B cell (primary cell): Measurements from ENCODE around the gene PLAAT4. TPM values are rescaled to one million over a fixed set of nuclear protein-coding genes. Genes with fewer than 3 reads are reported as not detected.
"Not testable (repeated sequence)": the region's sequence is repeated elsewhere in the genome, so short reads cannot be mapped to it uniquely, and the experiment has no call there.

ENCODE experiments used
- ATAC-seq: fragments of 200-7000 bp; cut with Tn5 transposase; one replicate; pipeline ENCODE4 v1.10.0; 2021; ENCODE audit warnings: low read depth, mild to moderate bottlenecking, moderate number of reproducible peaks, moderate library complexity
- CTCF ChIA-PET: fragments of 350-600 bp; sonication (Branson Sonifier 250); formaldehyde crosslinking; loops from one replicate; lab custom pipeline; 2021; ENCODE audit warnings: antibody characterized with exemption, inconsistent platforms; lab: Charles Lee
- POLR2A ChIA-PET: fragments of 350-600 bp; sonication (Branson Sonifier 250); formaldehyde crosslinking; loops from one replicate; lab custom pipeline; 2021; ENCODE audit warnings: antibody characterized with exemption; lab: Charles Lee
- DNase-seq: peaks from one replicate; pipeline ENCODE4 v3.0.0; 2013
- H2AFZ ChIP-seq: 2 replicates; pipeline ENCODE4 v1.6.1; 2012; ENCODE audit warnings: mild to moderate bottlenecking, low read depth, low read length; ENCODE audit not compliant: insufficient read depth, poor library complexity, severe bottlenecking
- H3K27ac ChIP-seq, 2 donors: 1 replicate in 1 of 2; 2 replicates in 1 of 2; pipeline ENCODE4 v1.5.1; 2012 to 2013; ENCODE audit warnings: low read length in 2 of 2, mild to moderate bottlenecking in 2 of 2, moderate library complexity in 1 of 2
- H3K27me3 ChIP-seq, 4 experiments: fragments of 200-600 bp in 1 of 4; sonication (generic) in 1 of 4; replicated peaks in 1 of 4; 1 replicate in 2 of 4; 2 replicates in 2 of 4; pipeline versions ENCODE4 v1.6.1 to v1.7.0; 2013 to 2016; ENCODE audit warnings: low read length in 3 of 4, mild to moderate bottlenecking in 2 of 4, mixed read lengths in 1 of 4, moderate library complexity in 1 of 4; ENCODE audit not compliant: insufficient read depth in 4 of 4, control insufficient read depth in 3 of 4; ENCODE audit errors: control extremely low read depth in 1 of 4
- H3K36me3 ChIP-seq, 2 experiments: replicated peaks in 1 of 2; 1 replicate in 1 of 2; 2 replicates in 1 of 2; pipeline versions ENCODE4 v1.6.1 to v1.7.1; 2013; ENCODE audit warnings: low read length in 1 of 2; ENCODE audit not compliant: insufficient read depth in 2 of 2, control insufficient read depth in 1 of 2; ENCODE audit errors: control extremely low read depth in 1 of 2, extremely low read depth in 1 of 2
- H3K4me1 ChIP-seq, 2 donors: fragments of 200-600 bp in 1 of 2; sonication (generic) in 1 of 2; 1 replicate in 1 of 2; 2 replicates in 1 of 2; pipeline versions ENCODE4 v1.5.1 to v1.6.1; 2013 to 2017; ENCODE audit warnings: low read length in 2 of 2; ENCODE audit not compliant: control insufficient read depth in 2 of 2, insufficient read depth in 2 of 2
- H3K4me2 ChIP-seq: replicated peaks from 2 replicates; pipeline ENCODE3; 2012; ENCODE audit warnings: mild to moderate bottlenecking, low read depth, low read length; ENCODE audit not compliant: poor library complexity, severe bottlenecking
- H3K4me3 ChIP-seq, 5 experiments: fragments of 200-600 bp in 1 of 5; sonication (generic) in 1 of 5; 1 replicate in 3 of 5; 2 replicates in 2 of 5; pipeline versions ENCODE4 v1.5.1 to v1.7.0; 2011 to 2016; ENCODE audit warnings: low read length in 4 of 5, mild to moderate bottlenecking in 4 of 5, low read depth in 2 of 5, control low read depth in 1 of 5, moderate library complexity in 1 of 5; ENCODE audit not compliant: insufficient read depth in 1 of 5; ENCODE audit errors: control extremely low read depth in 1 of 5, extremely low read depth in 1 of 5
- H3K79me2 ChIP-seq: fragments of 200-600 bp; sonication (generic); one replicate; pipeline ENCODE4 v1.6.0; 2016; ENCODE audit warnings: low read length; ENCODE audit not compliant: control insufficient read depth, insufficient read depth
- H3K9ac ChIP-seq: fragments of 200-600 bp; sonication (generic); 2 replicates; pipeline ENCODE4 v1.6.1; 2017; ENCODE audit warnings: mild to moderate bottlenecking, low read length, moderate library complexity
- H3K9me3 ChIP-seq, 3 donors: one replicate each; pipeline versions ENCODE4 v1.6.1 to v1.7.1; 2013; ENCODE audit warnings: low read length in 2 of 3; ENCODE audit not compliant: control insufficient read depth in 2 of 3, insufficient read depth in 1 of 3; ENCODE audit errors: control extremely low read depth in 1 of 3
- H4K20me1 ChIP-seq: 2 replicates; pipeline ENCODE4 v1.6.0; 2012; ENCODE audit warnings: mild to moderate bottlenecking, low read length; ENCODE audit not compliant: insufficient read depth, control insufficient read depth, poor library complexity, severe bottlenecking
- H3K27ac Mint-ChIP-seq: one replicate; pipeline ENCODE4 v1.8.0; 2021; ENCODE audit warnings: mixed read lengths
- H3K27me3 Mint-ChIP-seq: one replicate; pipeline ENCODE4 v1.8.0; 2021; ENCODE audit warnings: mixed read lengths
- H3K4me1 Mint-ChIP-seq: one replicate; pipeline ENCODE4 v1.8.0; 2021; ENCODE audit warnings: mixed read lengths
- H3K4me3 Mint-ChIP-seq: one replicate; pipeline ENCODE4 v1.8.0; 2021; ENCODE audit warnings: mixed read lengths
- H3K9me3 Mint-ChIP-seq: one replicate; pipeline ENCODE4 v1.8.0; 2022; ENCODE audit warnings: mixed read lengths; ENCODE audit not compliant: insufficient read depth
- EZH2 ChIP-seq: IDR thresholded peaks from 2 replicates; pipeline ENCODE4 v1.6.1; 2012; ENCODE audit warnings: borderline replicate concordance, low read depth, mild to moderate bottlenecking, moderate library complexity, low read length; ENCODE audit not compliant: insufficient read depth, poor library complexity, severe bottlenecking
- WGBS: methylation state at CpG from one replicate; pipeline ENCODE4 v1.1.5; 2013; ENCODE audit warnings: missing lambda C conversion rate; ENCODE audit not compliant: insufficient coverage; 5-methylcytosine and 5-hydroxymethylcytosine counted together
- intact Hi-C: fragments of 100-400 bp; cut with micrococcal nuclease; formaldehyde crosslinking; loops from one replicate; pipeline ENCODE4 v1.10.0; 2022
- polyA plus RNA-seq: library from polyadenylated mRNA; depleted of rRNA; stranded (reverse); fragments of >200 nt; gene quantifications from 2 replicates; pipeline ENCODE4 v1.2.3, GENCODE V29; 2012
- total RNA-seq, 2 donors: library from RNA; stranded (reverse); fragments of 120-200 nt in 1 of 2; gene quantifications; 1 replicate in 1 of 2; 2 replicates in 1 of 2; pipeline versions ENCODE4 v1.2.3 to v1.2.4, GENCODE V29; 2013 to 2022
- TF ChIP-seq, protein P1 (sequence below): fragments of 200-600 bp; IDR thresholded peaks from one replicate; pipeline ENCODE4 v1.8.0; 2022; ENCODE audit warnings: antibody characterized with exemption, mild to moderate bottlenecking

Gene PLAAT4
- total and polyA plus RNA-seq, 2 donors (not counting 1 experiment from before 2014, with no cell fraction given) = 13.1 to 35.0 TPM

DNA sequence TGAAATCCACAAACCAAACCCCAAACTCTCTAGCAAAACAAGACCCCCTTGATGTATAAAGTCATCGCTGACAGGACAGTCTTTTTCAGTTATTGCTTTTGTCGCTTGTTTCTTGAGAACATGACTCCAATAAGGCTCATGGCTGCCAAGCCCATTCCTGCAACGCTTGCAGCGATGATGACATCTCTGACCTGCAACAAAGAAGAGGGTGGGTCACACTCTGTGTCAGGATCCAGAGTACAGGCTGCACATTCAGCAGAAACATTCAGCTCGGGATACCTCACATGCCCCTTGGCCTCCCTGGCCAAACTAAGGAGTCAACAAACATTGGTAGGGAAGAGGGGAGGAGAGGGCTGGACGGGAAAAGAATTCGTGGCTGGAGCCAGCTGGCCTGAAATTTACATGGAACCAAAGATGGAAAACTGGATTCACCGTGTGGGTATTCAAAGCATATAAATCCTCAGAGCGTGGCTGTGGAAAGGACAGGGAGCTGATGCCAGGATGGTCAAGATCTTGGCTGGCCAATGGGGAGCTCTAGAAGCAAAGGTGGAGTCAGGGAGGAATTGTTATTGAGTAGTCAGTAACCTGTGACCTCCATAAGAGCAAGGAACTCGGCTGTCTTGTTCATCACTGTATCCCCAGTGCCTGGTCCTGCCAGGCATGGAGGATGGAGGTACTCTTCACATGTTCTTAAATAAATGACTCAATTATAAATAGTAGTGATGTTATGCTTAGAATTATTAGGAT is 38.4 kb downstream of the PLAAT4 start:
- no peaks in the 10 kb centered on the region for H3K79me2 ChIP-seq
- Mint-ChIP-seq H3K4me1 (peaks cover 22% of the 10 kb centered on the region), H3K27ac (no peak overlapping the region), H3K9me3 (no peaks in the 10 kb centered on the region), H3K4me3 (peak overlapping the region; percentile 83), H3K27me3 (peaks cover 3% of the 10 kb centered on the region)
- H3K9ac ChIP-seq = peak overlapping the region; percentile 35
- peak overlapping the region in 2 of 5 experiments; percentile 32 to 54 for H3K4me3 ChIP-seq
- TF ChIP-seq, protein P1, sequence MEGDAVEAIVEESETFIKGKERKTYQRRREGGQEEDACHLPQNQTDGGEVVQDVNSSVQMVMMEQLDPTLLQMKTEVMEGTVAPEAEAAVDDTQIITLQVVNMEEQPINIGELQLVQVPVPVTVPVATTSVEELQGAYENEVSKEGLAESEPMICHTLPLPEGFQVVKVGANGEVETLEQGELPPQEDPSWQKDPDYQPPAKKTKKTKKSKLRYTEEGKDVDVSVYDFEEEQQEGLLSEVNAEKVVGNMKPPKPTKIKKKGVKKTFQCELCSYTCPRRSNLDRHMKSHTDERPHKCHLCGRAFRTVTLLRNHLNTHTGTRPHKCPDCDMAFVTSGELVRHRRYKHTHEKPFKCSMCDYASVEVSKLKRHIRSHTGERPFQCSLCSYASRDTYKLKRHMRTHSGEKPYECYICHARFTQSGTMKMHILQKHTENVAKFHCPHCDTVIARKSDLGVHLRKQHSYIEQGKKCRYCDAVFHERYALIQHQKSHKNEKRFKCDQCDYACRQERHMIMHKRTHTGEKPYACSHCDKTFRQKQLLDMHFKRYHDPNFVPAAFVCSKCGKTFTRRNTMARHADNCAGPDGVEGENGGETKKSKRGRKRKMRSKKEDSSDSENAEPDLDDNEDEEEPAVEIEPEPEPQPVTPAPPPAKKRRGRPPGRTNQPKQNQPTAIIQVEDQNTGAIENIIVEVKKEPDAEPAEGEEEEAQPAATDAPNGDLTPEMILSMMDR = no peak
- no peak for TF ChIP-seq EZH2
- intact Hi-C loops = loop anchor here (5.0 kb wide), 1 partner anchor 37 kb away; the partner anchor contains the start of gene PLAAT3
- CTCF ChIA-PET = no interaction called here
- WGBS = 95% methylated on average over 9 of the region's 10 CpGs
- no peaks in the 10 kb centered on the region for H3K36me3 ChIP-seq
- H2AFZ ChIP-seq = peak overlapping the region; percentile 68
- no peak for ATAC-seq
- H4K20me1 ChIP-seq = no peaks in the 10 kb centered on the region
- POLR2A ChIA-PET = no interaction called here
- H3K27ac ChIP-seq = no peak overlapping the region
- peaks cover 20 to 32% of the 10 kb centered on the region in 2 donors for H3K4me1 ChIP-seq
- H3K4me2 ChIP-seq = peak overlapping the region; percentile 63
- no peak for DNase-seq
- H3K27me3 ChIP-seq = no peaks in the 10 kb centered on the region
- H3K9me3 ChIP-seq = peaks cover 0 to 4% (median 0%) of the 10 kb centered on the region in 3 donors

DNA sequence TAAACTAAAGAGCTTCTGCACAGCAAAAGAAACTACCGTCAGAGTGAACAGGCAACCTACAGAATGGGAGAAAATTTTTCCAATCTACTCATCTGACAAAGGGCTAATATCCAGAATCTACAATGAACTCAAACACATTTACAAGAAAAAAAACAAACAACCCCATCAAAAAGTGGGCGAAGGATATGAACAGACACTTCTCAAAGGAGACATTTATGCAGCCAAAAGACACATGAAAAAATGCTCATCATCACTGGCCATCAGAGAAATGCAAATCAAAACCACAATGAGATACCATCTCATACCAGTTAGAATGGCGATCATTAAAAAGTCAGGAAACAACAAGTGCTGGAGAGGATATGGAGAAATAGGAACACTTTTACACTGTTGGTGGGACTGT is 42.3 kb downstream of the PLAAT4 start:
- H2AFZ ChIP-seq, H3K27ac Mint-ChIP-seq, H3K4me3 Mint-ChIP-seq, H3K27me3 Mint-ChIP-seq, DNase-seq, intact Hi-C loops, H3K4me2 ChIP-seq, H3K9ac ChIP-seq, H4K20me1 ChIP-seq, H3K79me2 ChIP-seq, H3K27me3 ChIP-seq, H3K36me3 ChIP-seq, H3K9me3 Mint-ChIP-seq, CTCF ChIA-PET, H3K4me3 ChIP-seq, H3K27ac ChIP-seq, ATAC-seq, POLR2A ChIA-PET: not testable (repeated sequence)
- no CpG with 5 or more reads among the region's 3 CpGs for WGBS
- H3K4me1 ChIP-seq = peaks cover 8 to 11% of the 10 kb centered on the region in 2 donors
- H3K4me1 Mint-ChIP-seq = peaks cover 10% of the 10 kb centered on the region
- peaks cover 0 to 17% (median 7%) of the 10 kb centered on the region in 3 donors for H3K9me3 ChIP-seq

GRCh38 chr11:63581224-63581623 is 44.6 kb downstream of the PLAAT4 start:
- 100% methylated on average over 4 of the region's 7 CpGs for WGBS
- H3K4me3 Mint-ChIP-seq, H3K36me3 ChIP-seq, ATAC-seq, H3K4me1 Mint-ChIP-seq, H3K27ac Mint-ChIP-seq, POLR2A ChIA-PET, H2AFZ ChIP-seq, H4K20me1 ChIP-seq, H3K9me3 Mint-ChIP-seq, H3K4me1 ChIP-seq, H3K4me2 ChIP-seq, H3K79me2 ChIP-seq, H3K27me3 ChIP-seq, H3K27me3 Mint-ChIP-seq, H3K4me3 ChIP-seq, intact Hi-C loops, H3K27ac ChIP-seq, H3K9ac ChIP-seq, DNase-seq: not testable (repeated sequence)
- peaks cover 0 to 17% (median 7%) of the 10 kb centered on the region in 3 donors for H3K9me3 ChIP-seq
- CTCF ChIA-PET = interaction anchor here (1.5 kb wide), 1 partner anchor 157 kb away, joined by 3 read pairs; no protein-coding TSS in a partner anchor
